ENCODE data around the gene SPSB2.
"Not testable (repeated sequence)": the region's sequence is repeated elsewhere in the genome, so short reads cannot be mapped to it uniquely, and the experiment has no call there.

Gene SPSB2

GRCh38 chr12:6886206-6886999 is 13.3 kb upstream of the SPSB2 start:
- H3K27me3 ChIP-seq (ENCODE audit: insufficient read depth, low read length); H3K27ac ChIP-seq (ENCODE audit: low read depth, low read length); H3K79me2 ChIP-seq (ENCODE audit: control insufficient read depth, insufficient read depth, low read length, unreplicated experiment); H3K4me1 ChIP-seq (ENCODE audit: control insufficient read depth, insufficient read depth, low read length, unreplicated experiment); H3K4me3 ChIP-seq (ENCODE audit: low read depth, low read length); H2AFZ ChIP-seq (ENCODE audit: low read length, unreplicated experiment); H3K36me3 ChIP-seq (ENCODE audit: insufficient read depth, low read length): not testable (repeated sequence)

- Histone ChIP-seq H3K4me3 (ENCODE audit: low read depth, low read length) (no peak overlapping the region), H3K27me3 (ENCODE audit: insufficient read depth, low read length) (no peaks in the 10 kb centered on the region), H3K79me2 (ENCODE audit: control insufficient read depth, insufficient read depth, low read length, unreplicated experiment) (no peaks in the 10 kb centered on the region), H3K36me3 (ENCODE audit: insufficient read depth, low read length) (0 out of 2 replicates have a peak, but pooled peaks cover 4% of the 10 kb centered on the region), H3K27ac (ENCODE audit: low read depth, low read length) (no peak overlapping the region), H3K4me1 (ENCODE audit: control insufficient read depth, insufficient read depth, low read length, unreplicated experiment) (no peaks in the 10 kb centered on the region), H2AFZ (ENCODE audit: low read length, unreplicated experiment) (no peak overlapping the region)
These were observed 11.4 kb upstream of the SPSB2 start for GRCh38 chr12:6884539-6884938.

GRCh38 chr12:6883683-6884082 is 10.6 kb upstream of the SPSB2 start:
- H2AFZ ChIP-seq (ENCODE audit: low read length, unreplicated experiment) = no peak overlapping the region
- no peaks in the 10 kb centered on the region for H3K79me2 ChIP-seq (ENCODE audit: control insufficient read depth, insufficient read depth, low read length, unreplicated experiment)
- H3K27ac ChIP-seq (ENCODE audit: low read depth, low read length) = no peak overlapping the region
- H3K36me3 ChIP-seq (ENCODE audit: insufficient read depth, low read length) = 0 out of 2 replicates have a peak, but pooled peaks cover 4% of the 10 kb centered on the region
- no peaks in the 10 kb centered on the region for H3K27me3 ChIP-seq (ENCODE audit: insufficient read depth, low read length)
- H3K4me3 ChIP-seq (ENCODE audit: low read depth, low read length) = no peak overlapping the region
- H3K4me1 ChIP-seq (ENCODE audit: control insufficient read depth, insufficient read depth, low read length, unreplicated experiment) = no peaks in the 10 kb centered on the region

- Histone ChIP-seq H3K4me3 (ENCODE audit: low read depth, low read length) (no peak overlapping the region), H3K79me2 (ENCODE audit: control insufficient read depth, insufficient read depth, low read length, unreplicated experiment) (no peaks in the 10 kb centered on the region), H3K4me1 (ENCODE audit: control insufficient read depth, insufficient read depth, low read length, unreplicated experiment) (no peaks in the 10 kb centered on the region), H3K27ac (ENCODE audit: low read depth, low read length) (no peak overlapping the region), H3K27me3 (ENCODE audit: insufficient read depth, low read length) (no peaks in the 10 kb centered on the region), H3K36me3 (ENCODE audit: insufficient read depth, low read length) (0 out of 2 replicates have a peak, but pooled peaks cover 4% of the 10 kb centered on the region), H2AFZ (ENCODE audit: low read length, unreplicated experiment) (no peak overlapping the region)
These were observed 10.1 kb upstream of the SPSB2 start for GRCh38 chr12:6883252-6883651.

GRCh38 chr12:6879824-6880223 is 6.7 kb upstream of the SPSB2 start:
- not testable (repeated sequence) for H3K4me1 ChIP-seq (ENCODE audit: control insufficient read depth, insufficient read depth, low read length, unreplicated experiment); H3K36me3 ChIP-seq (ENCODE audit: insufficient read depth, low read length); H3K27me3 ChIP-seq (ENCODE audit: insufficient read depth, low read length); H3K4me3 ChIP-seq (ENCODE audit: low read depth, low read length); H2AFZ ChIP-seq (ENCODE audit: low read length, unreplicated experiment); H3K27ac ChIP-seq (ENCODE audit: low read depth, low read length); H3K79me2 ChIP-seq (ENCODE audit: control insufficient read depth, insufficient read depth, low read length, unreplicated experiment)

- Histone ChIP-seq H3K4me3 (ENCODE audit: low read depth, low read length) (peak overlapping the region; percentile 77), H3K79me2 (ENCODE audit: control insufficient read depth, insufficient read depth, low read length, unreplicated experiment) (peaks cover 15% of the 10 kb centered on the region), H3K27ac (ENCODE audit: low read depth, low read length) (peak overlapping the region; percentile 50), H3K4me1 (ENCODE audit: control insufficient read depth, insufficient read depth, low read length, unreplicated experiment) (peaks cover 29% of the 10 kb centered on the region), H3K36me3 (ENCODE audit: insufficient read depth, low read length) (peaks cover 12% of the 10 kb centered on the region; the same call in 1 of the 2 replicates)
- not testable (repeated sequence) for H3K27me3 ChIP-seq (ENCODE audit: insufficient read depth, low read length); H2AFZ ChIP-seq (ENCODE audit: low read length, unreplicated experiment)
These were observed 889 bp upstream of the SPSB2 start for GRCh38 chr12:6874015-6874368.

- Histone ChIP-seq H3K36me3 (ENCODE audit: insufficient read depth, low read length) (peaks cover 16% of the 10 kb centered on the region; the same call in 1 of the 2 replicates), H3K27ac (ENCODE audit: low read depth, low read length) (peak overlapping the region; percentile 45), H2AFZ (ENCODE audit: low read length, unreplicated experiment) (no peak overlapping the region), H3K4me3 (ENCODE audit: low read depth, low read length) (peak overlapping the region; percentile 77), H3K79me2 (ENCODE audit: control insufficient read depth, insufficient read depth, low read length, unreplicated experiment) (peaks cover 31% of the 10 kb centered on the region), H3K4me1 (ENCODE audit: control insufficient read depth, insufficient read depth, low read length, unreplicated experiment) (peaks cover 30% of the 10 kb centered on the region), H3K27me3 (ENCODE audit: insufficient read depth, low read length) (no peaks in the 10 kb centered on the region)
These were observed 742 bp downstream of the SPSB2 start for GRCh38 chr12:6872073-6873048.

- Histone ChIP-seq H3K27ac (ENCODE audit: low read depth, low read length) (peak overlapping the region; percentile 30), H3K79me2 (ENCODE audit: control insufficient read depth, insufficient read depth, low read length, unreplicated experiment) (peaks cover 31% of the 10 kb centered on the region), H3K4me1 (ENCODE audit: control insufficient read depth, insufficient read depth, low read length, unreplicated experiment) (peaks cover 38% of the 10 kb centered on the region)
These were observed 1.8 kb downstream of the SPSB2 start for GRCh38 chr12:6871052-6871957.

GRCh38 chr12:6870304-6870703 is 2.8 kb downstream of the SPSB2 start:
- H3K27ac ChIP-seq (ENCODE audit: low read depth, low read length) = peak overlapping the region; percentile 46
- H2AFZ ChIP-seq (ENCODE audit: low read length, unreplicated experiment); H3K4me3 ChIP-seq (ENCODE audit: low read depth, low read length); H3K27me3 ChIP-seq (ENCODE audit: insufficient read depth, low read length): not testable (repeated sequence)
- H3K79me2 ChIP-seq (ENCODE audit: control insufficient read depth, insufficient read depth, low read length, unreplicated experiment) = peaks cover 31% of the 10 kb centered on the region
- peaks cover 38% of the 10 kb centered on the region for H3K4me1 ChIP-seq (ENCODE audit: control insufficient read depth, insufficient read depth, low read length, unreplicated experiment)
- H3K36me3 ChIP-seq (ENCODE audit: insufficient read depth, low read length) = peaks cover 12% of the 10 kb centered on the region; the same call in 1 of the 2 replicates

More at GRCh38 chr12:6871052-6871957, 1.8 kb downstream of the SPSB2 start:
- Histone ChIP-seq H3K27me3 (ENCODE audit: insufficient read depth, low read length) (no peaks in the 10 kb centered on the region), H3K36me3 (ENCODE audit: insufficient read depth, low read length) (peaks cover 12% of the 10 kb centered on the region; the same call in 1 of the 2 replicates), H3K4me3 (ENCODE audit: low read depth, low read length) (peak overlapping the region; percentile 77), H2AFZ (ENCODE audit: low read length, unreplicated experiment) (no peak overlapping the region)

All from ACC112 (cell line).